HEK293T (cell line): ENCODE results near the gene DMD.

Experiments used
- CTCF ChIA-PET: fragments of 350-600 bp; formaldehyde crosslinking; extraction: SDS; loops from one replicate; lab custom pipeline; 2021; ENCODE audit warnings: antibody characterized with exemption, inconsistent platforms; lab: Yijun Ruan, JAX
- POLR2A ChIA-PET: fragments of 350-600 bp; formaldehyde crosslinking; extraction: SDS; loops from one replicate; lab custom pipeline; 2020; ENCODE audit warnings: antibody characterized with exemption, inconsistent platforms; lab: Yijun Ruan, JAX
- DNase-seq: peaks from one replicate; pipeline ENCODE4 v3.0.0; 2012; ENCODE audit warnings: mixed read lengths; ENCODE audit errors: extremely low spot score
- ARNT ChIP-seq: fragments of 450-650 bp; IDR thresholded peaks from 2 replicates; pipeline ENCODE4 v1.6.1; 2017; ENCODE audit warnings: mild to moderate bottlenecking
- BHLHE40 ChIP-seq: fragments of 450-650 bp; IDR thresholded peaks from 2 replicates; pipeline ENCODE4 v1.6.1; 2016; ENCODE audit warnings: mild to moderate bottlenecking, moderate library complexity, borderline replicate concordance
- CTBP1 ChIP-seq: fragments of 450-650 bp; IDR thresholded peaks from 2 replicates; pipeline ENCODE4 v1.6.1; 2016; ENCODE audit warnings: borderline replicate concordance
- ELF4 ChIP-seq: fragments of 450-650 bp; IDR thresholded peaks from 2 replicates; pipeline ENCODE4 v1.6.1; 2017; ENCODE audit warnings: antibody characterized with exemption
- FOXA1 ChIP-seq: fragments of 450-650 bp; IDR thresholded peaks from 2 replicates; pipeline ENCODE4 v1.6.1; 2016; ENCODE audit warnings: mild to moderate bottlenecking
- FOXK2 ChIP-seq: fragments of 450-650 bp; IDR thresholded peaks from 2 replicates; pipeline ENCODE4 v1.6.1; 2016; ENCODE audit warnings: mild to moderate bottlenecking
- FOXM1 ChIP-seq: fragments of 450-650 bp; IDR thresholded peaks from 2 replicates; pipeline ENCODE4 v1.6.1; 2017; ENCODE audit warnings: mild to moderate bottlenecking, borderline replicate concordance
- HDGF ChIP-seq: fragments of 450-650 bp; IDR thresholded peaks from 2 replicates; pipeline ENCODE4 v1.6.1; 2017; ENCODE audit warnings: antibody characterized with exemption, borderline replicate concordance
- L3MBTL2 ChIP-seq: fragments of 450-650 bp; conservative IDR thresholded peaks from 2 replicates; pipeline ENCODE4 v1.6.1; 2016; ENCODE audit warnings: mild to moderate bottlenecking
- LEF1 ChIP-seq: fragments of 450-650 bp; IDR thresholded peaks from 2 replicates; pipeline ENCODE4 v1.6.1; 2017; ENCODE audit warnings: mild to moderate bottlenecking, borderline replicate concordance
- NFRKB ChIP-seq: fragments of 450-650 bp; IDR thresholded peaks from 2 replicates; pipeline ENCODE4 v1.6.1; 2016; ENCODE audit warnings: mild to moderate bottlenecking, moderate library complexity
- SP1 ChIP-seq: fragments of 450-650 bp; IDR thresholded peaks from 2 replicates; pipeline ENCODE4 v1.6.1; 2017
- SUZ12 ChIP-seq: fragments of 450-650 bp; IDR thresholded peaks from 2 replicates; pipeline ENCODE4 v1.6.1; 2016; ENCODE audit warnings: mild to moderate bottlenecking
- TARDBP ChIP-seq: fragments of 450-650 bp; IDR thresholded peaks from 2 replicates; pipeline ENCODE4 v1.6.1; 2016
- ZNF384 ChIP-seq: fragments of 450-650 bp; IDR thresholded peaks from 2 replicates; pipeline ENCODE4 v1.6.1; 2016
- TF ChIP-seq, protein P1 (sequence below): fragments of 450-650 bp; IDR thresholded peaks from 2 replicates; pipeline ENCODE4 v1.6.1; 2016

The DMD gene

GRCh38 chrX:31366041-31366440 lies 1845.3 kb downstream of the DMD start:
- DNase-seq = no peak
- no peak for TF ChIP-seq SUZ12
- no peak for TF ChIP-seq FOXK2
- TF ChIP-seq BHLHE40 = no peak
- TF ChIP-seq SP1 = no peak
- no peak for TF ChIP-seq CTBP1
- no peak for TF ChIP-seq ARNT
- no peak for TF ChIP-seq L3MBTL2
- no peak for TF ChIP-seq HDGF
- no peak for TF ChIP-seq TARDBP
- no peak for TF ChIP-seq FOXA1
- TF ChIP-seq, protein P1, sequence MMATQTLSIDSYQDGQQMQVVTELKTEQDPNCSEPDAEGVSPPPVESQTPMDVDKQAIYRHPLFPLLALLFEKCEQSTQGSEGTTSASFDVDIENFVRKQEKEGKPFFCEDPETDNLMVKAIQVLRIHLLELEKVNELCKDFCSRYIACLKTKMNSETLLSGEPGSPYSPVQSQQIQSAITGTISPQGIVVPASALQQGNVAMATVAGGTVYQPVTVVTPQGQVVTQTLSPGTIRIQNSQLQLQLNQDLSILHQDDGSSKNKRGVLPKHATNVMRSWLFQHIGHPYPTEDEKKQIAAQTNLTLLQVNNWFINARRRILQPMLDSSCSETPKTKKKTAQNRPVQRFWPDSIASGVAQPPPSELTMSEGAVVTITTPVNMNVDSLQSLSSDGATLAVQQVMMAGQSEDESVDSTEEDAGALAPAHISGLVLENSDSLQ = no peak
- TF ChIP-seq FOXM1 = no peak
- TF ChIP-seq LEF1 = no peak
- TF ChIP-seq ELF4 = no peak
- POLR2A ChIA-PET = no interaction called here
- CTCF ChIA-PET = interaction anchor here (1.0 kb wide), 1 partner anchor 89 kb away, joined by 3 read pairs; no protein-coding TSS in a partner anchor

GRCh38 chrX:31356275-31357212 lies 1854.8 kb downstream of the DMD start:
- POLR2A ChIA-PET = interaction anchor here (0.6 kb wide), 1 partner anchor 30 kb away, joined by 4 read pairs; no protein-coding TSS in a partner anchor
- CTCF ChIA-PET = interaction anchor here (0.6 to 0.7 kb wide), 2 partner anchors 27 to 518 kb away, joined by 3 to 4 read pairs; no protein-coding TSS in a partner anchor
- no peak for DNase-seq
- no peak for TF ChIP-seq NFRKB
- TF ChIP-seq ZNF384 = 0 out of 2 replicates have a peak, but pooled peaks have one; percentile 54
- TF ChIP-seq CTBP1 = no peak
- TF ChIP-seq FOXA1 = no peak
- TF ChIP-seq BHLHE40 = no peak
- TF ChIP-seq, protein P1 = no peak
- no peak for TF ChIP-seq ELF4
- no peak for TF ChIP-seq HDGF

GRCh38 chrX:31355206-31355955 lies 1856.0 kb downstream of the DMD start:
- TF ChIP-seq SUZ12 (no peak), ARNT (no peak), ZNF384 (no peak), L3MBTL2 (no peak), NFRKB (no peak), SP1 (no peak), TARDBP (no peak), CTBP1 (no peak), LEF1 (no peak), FOXA1 (no peak), ELF4 (no peak), BHLHE40 (no peak), FOXK2 (no peak), FOXM1 (no peak), HDGF (no peak)
- TF ChIP-seq, protein P1 = no peak
- CTCF ChIA-PET = interaction anchor here (0.7 kb wide), 1 partner anchor 28 kb away, joined by 4 read pairs; no protein-coding TSS in a partner anchor

GRCh38 chrX:31353095-31353494 lies 1858.3 kb downstream of the DMD start:
- DNase-seq = no peak
- POLR2A ChIA-PET = no interaction called here
- CTCF ChIA-PET = no interaction called here

More at GRCh38 chrX:31355206-31355955, 1856.0 kb downstream of the DMD start:
- POLR2A ChIA-PET = no interaction called here
- DNase-seq = no peak

DNA sequence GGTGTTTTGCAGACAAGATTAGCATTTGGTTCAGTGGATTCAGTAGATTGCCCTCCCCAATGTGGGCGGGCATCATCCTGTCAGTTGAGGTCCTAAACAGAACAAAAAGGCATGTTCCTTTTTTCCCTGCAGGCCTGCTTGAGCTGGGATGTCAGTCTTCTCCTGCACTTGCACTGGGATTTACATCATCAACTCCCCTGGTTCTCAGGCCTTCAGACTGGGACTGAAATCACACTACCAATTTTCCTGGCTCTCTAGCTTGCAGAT lies 1860.6 kb downstream of the DMD start:
- TF ChIP-seq ARNT (no peak), CTBP1 (no peak), L3MBTL2 (no peak), FOXK2 (no peak), ELF4 (no peak), TARDBP (no peak), BHLHE40 (no peak), FOXA1 (no peak), SUZ12 (no peak), LEF1 (no peak), FOXM1 (no peak), SP1 (no peak), ZNF384 (no peak), NFRKB (no peak), HDGF (no peak)
- TF ChIP-seq, protein P1 = no peak
- ChIA-PET POLR2A (no interaction called here), CTCF (no interaction called here)
- no peak for DNase-seq

More at GRCh38 chrX:31353095-31353494, 1858.3 kb downstream of the DMD start:
- TF ChIP-seq FOXK2 = no peak
- no peak for TF ChIP-seq ZNF384
- no peak for TF ChIP-seq SP1
- TF ChIP-seq CTBP1 = no peak
